Effector CD8-positive, alpha-beta T cell (primary cell): ENCODE data around the gene MAZ.
"Not testable (repeated sequence)": the region's sequence is repeated elsewhere in the genome, so short reads cannot be mapped to it uniquely, and the experiment has no call there.

Experiments used
- DNase-seq: peaks from one replicate; lab custom pipeline; 2025; lab: John Stamatoyannopoulos, UW

MAZ gene

GRCh38 chr16:29784901-29785500 lies 21.3 kb upstream of the MAZ start:
- peak; percentile 51 for DNase-seq

- DNase-seq = not testable (repeated sequence)
Observed at GRCh38 chr16:29787155-29787554, 19.2 kb upstream of the MAZ start.

GRCh38 chr16:29789775-29790182 lies 16.6 kb upstream of the MAZ start:
- DNase-seq = no peak

GRCh38 chr16:29790183-29790948 lies 16.0 kb upstream of the MAZ start, which contains the start of gene KIF22:
Gene KIF22, plus strand, starts transcription at chr16:29790751. Its CDS starts 9 bp downstream, at chr16:29790760.
- DNase-seq = peak; percentile 100

- no peak for DNase-seq
Observed at GRCh38 chr16:29790949-29791844, 15.1 kb upstream of the MAZ start.

GRCh38 chr16:29791845-29792807 lies 14.2 kb upstream of the MAZ start:
- no peak for DNase-seq

- DNase-seq = not testable (repeated sequence)
Observed at GRCh38 chr16:29793153-29793552, 13.2 kb upstream of the MAZ start.

GRCh38 chr16:29794231-29794710 lies 12.1 kb upstream of the MAZ start:
- no peak for DNase-seq

- DNase-seq = no peak
Observed at GRCh38 chr16:29802416-29802935, 3.9 kb upstream of the MAZ start.

GRCh38 chr16:29804020-29804419 lies 2.3 kb upstream of the MAZ start:
- DNase-seq = no peak

- no peak for DNase-seq
Observed at GRCh38 chr16:29804455-29805231, 1.7 kb upstream of the MAZ start.

GRCh38 chr16:29805232-29806098 lies 864 bp upstream of the MAZ start:
- DNase-seq = peak; percentile 96

GRCh38 chr16:29806641-29807425 lies 504 bp downstream of the MAZ start:
- DNase-seq = peak; percentile 30

GRCh38 chr16:29807426-29808218 lies 1.3 kb downstream of the MAZ start:
- DNase-seq = peak; percentile 78

GRCh38 chr16:29808219-29808900 lies 2.0 kb downstream of the MAZ start:
- peak; percentile 21 for DNase-seq

- no peak for DNase-seq
Observed at GRCh38 chr16:29809031-29809747, 2.9 kb downstream of the MAZ start.
